ENCODE measurements around the gene SGTA.

The SGTA gene

DNA sequence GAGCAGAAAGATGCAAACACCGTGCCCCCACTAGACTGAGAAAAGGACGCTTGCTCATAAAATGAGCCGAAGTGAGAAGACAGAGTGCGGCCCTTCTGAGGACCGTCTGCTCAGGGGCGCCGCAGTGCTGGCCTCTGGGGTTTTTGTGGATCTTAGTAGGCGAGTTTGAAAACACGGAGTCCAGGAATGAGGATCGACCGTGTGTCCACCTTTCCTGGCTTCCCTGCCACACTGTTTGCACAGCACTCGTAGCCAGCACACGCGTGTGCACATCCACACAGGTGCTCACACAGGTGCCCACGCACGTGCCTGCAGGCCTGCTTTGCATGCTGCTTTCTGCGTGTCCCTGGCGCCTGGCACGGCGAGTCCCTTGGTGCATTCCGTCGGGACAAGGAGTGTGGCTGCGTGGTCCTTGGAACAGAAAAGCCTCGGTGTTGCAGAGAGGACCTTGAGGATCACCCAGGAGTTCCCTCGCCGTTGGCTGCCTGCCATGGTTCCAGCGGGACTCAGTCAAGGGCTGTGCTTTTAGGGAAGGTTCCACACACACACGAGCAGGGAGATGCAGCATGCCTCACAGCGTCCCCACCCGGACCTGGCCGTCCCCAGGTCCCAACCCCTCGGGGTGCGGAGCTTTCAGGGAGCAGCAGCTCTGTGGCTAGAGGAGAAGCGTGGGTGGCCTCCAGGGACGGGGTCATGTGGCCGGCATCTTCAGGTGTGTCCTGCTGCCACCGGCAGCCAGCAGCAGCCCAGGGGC, 26.5 kb upstream of the SGTA start:
- no peak for DNase-seq

DNA sequence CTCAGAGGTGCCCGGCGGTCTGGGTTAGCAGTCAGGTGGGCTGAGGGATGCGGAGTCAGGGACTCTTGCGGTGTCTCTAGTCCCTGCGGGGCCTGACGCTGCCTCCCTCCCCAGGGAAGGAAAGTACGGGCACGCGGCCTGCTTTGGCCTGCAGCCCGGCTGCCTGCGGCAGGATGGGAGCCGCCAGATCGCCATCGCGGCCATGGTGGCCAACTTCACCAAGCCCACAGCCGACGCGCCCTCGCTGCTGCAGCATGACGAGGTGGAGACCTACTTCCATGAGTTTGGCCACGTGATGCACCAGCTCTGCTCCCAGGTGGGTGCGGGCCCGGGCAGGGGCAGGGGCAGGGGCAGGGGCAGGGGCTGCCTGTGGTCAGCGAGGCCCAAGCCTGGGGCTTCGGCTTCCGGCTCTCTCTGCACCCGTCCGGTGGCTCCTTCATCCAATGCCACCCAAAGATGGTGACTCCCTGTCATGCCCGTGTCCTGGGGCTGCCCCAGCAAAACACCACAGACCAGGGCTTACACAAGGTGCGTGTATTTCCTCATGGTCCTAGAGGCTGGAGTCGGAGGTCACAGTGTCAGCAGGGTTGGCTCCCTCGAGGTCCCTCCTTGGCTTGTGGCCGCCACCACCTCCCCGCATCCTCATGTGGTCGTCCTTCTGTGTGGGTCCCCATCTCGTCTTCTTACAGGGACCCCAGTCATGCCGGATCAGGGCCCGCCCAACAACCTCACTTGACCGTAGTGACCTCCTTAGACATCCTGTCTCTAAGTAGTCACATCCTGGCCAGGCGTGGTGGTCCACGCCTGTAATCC, 25.3 kb upstream of the SGTA start:
- DNase-seq: no peak

DNA sequence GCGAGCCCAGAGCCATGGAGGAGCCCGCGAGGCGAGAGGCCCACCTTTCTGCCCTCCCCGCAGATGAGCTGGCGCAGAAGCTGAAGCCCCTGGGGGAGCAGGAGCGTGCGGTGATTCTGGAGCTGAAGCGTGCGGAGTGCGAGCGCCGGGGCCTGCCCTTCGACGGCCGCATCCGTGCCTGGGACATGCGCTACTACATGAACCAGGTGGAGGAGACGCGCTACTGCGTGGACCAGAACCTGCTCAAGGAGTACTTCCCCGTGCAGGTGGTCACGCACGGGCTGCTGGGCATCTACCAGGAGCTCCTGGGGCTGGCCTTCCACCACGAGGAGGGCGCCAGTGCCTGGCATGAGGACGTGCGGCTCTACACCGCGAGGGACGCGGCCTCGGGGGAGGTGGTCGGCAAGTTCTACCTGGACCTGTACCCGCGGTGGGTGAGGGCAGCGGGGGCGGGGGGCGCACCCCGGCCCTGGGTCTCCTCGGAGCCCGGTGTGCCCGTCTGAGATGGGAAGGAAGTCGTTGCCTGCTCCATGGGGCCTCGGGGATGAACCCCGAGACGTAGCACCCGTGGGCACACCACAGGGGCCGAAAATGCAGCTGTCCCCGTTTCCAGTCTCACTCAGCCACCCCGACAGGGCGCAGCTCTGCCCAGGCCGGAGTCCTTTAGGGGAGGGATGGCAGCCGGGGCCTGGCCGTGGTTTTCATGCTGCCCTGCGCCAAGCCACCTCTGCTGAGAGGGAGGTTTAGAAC, 24.5 kb upstream of the SGTA start:
- DNase-seq: no peak

DNA sequence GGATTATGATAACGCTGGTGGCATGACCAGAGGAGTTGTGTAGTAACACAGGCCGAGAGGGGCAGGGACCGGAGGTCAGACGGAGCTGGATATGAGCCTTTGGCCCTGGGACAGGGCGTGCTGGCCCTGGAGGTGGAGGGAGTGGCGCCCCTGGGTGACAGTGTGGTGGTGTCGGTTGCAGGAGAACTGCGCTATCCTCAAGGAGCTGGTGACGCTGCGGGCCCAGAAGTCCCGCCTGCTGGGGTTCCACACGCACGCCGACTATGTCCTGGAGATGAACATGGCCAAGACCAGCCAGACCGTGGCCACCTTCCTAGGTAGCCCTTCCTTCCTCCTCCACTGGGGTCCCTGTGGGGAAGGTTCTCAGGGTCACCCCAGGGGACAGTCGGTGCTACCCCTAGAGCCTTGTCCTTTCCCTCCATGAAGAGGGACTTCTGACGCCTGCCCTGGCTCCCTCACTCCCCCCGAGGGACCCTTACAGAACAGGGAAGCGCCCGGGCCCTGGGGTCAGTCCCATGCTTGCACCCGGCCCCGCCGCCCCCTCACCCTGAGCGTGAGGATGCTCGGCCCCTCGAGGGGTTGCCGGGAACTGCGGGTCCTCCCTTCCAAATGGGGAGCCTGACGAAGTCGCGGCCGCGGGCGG, 23.8 kb upstream of the SGTA start:
- no peak for DNase-seq

DNA sequence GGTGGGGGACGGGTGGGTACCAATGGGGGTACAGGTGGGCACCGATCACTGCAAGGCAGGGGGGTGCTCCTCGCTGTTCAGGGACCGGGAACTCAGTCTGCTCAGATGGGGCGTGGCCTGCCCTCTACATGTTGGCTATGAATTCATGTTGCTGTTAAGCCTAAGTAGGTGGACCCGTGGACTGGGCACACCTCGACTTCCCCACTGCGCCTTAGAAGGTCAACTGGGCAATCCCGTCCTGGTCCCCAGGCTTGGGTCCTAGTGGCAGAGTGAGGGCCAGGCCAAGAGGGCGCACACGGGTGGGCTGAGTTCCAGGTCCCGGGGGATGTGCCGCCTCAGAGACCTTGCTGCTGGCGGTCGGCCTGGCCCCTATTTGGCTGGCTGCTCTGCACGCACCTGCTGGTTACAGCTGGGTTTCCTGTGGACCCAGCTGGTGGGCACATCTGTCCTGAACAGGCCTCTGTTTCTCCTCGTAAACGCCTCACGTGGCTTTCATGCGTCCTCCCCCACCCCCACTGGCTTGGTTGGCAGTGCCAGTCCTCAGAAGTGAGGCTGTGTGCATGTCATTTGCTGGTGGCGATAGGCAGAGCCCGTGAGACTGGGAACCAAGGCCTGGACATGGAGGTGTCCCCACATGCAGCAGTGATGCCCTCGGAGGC, 23.0 kb upstream of the SGTA start:
- DNase-seq: no peak

DNA sequence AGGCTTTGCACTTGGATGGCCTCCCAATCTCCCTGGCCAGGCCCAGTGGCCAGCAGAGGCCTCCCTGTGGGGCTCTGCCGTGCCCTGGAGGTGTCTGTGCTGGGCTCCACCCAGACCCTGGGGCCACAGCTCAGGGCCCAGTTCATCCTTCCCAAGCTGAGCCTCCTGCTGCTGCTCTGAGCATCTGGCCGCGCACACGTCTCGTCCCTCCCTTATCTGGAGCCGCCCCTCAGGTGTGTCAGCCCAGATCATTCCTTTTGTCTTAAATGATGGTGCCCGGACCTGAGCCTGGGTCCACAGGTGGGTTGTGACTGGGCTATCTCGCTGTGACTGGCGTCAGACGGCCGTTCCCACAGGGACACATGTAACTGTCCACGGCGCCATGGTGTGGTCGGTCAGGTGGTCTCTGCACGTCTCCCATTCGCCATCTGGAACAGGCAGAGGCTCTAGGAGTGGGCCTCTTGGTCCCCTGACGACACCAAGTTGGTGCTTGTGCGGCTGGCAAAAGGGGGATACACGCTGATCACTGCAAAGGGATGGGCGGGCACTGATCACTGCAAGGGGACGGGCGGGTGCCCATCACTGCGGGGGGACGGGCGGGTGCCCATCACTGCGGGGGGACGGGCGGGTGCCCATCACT, 22.3 kb upstream of the SGTA start:
- DNase-seq: no peak

DNA sequence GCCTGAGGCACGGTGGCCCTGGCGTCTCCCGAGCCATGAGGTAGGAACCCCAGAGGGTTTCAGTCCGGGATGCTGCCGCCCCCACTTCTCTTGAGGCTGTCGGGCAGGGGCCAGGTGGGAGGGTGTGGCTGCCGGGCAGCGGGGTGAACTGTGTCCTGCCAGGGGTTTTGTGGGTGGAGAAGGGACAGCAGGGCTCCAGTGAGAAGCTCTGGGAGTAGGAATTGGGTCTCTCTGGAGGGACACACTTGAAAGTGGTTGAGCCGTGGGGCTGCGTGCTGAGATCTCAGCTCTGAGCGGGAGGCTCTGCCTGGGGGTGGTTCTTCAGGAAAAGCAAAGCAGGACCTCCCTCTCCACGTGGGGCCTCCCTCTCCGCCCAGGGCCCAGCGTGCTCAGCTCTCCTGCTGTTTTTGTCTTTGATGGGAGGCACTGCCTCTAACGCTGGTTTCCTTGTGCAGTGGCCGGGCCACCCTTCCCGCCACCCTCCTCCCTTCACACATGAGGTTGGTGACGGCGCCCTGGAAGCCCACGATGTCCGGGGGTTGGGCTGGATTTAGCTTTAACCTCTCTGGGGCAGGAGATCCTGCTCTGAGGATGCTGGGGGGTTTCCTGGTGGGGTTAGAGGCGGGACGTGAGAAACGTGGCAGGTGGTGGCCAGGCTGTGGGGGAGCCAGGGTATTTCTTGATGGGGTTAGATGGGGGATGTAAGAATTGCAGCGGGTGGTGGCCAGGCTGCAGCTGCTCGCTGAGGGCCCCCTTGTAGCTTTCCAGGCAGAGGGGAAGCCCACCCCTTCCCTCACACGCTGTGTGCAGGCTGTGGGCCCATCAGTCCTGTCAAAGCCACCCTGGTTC, 21.3 kb upstream of the SGTA start:
- DNase-seq: no peak

DNA sequence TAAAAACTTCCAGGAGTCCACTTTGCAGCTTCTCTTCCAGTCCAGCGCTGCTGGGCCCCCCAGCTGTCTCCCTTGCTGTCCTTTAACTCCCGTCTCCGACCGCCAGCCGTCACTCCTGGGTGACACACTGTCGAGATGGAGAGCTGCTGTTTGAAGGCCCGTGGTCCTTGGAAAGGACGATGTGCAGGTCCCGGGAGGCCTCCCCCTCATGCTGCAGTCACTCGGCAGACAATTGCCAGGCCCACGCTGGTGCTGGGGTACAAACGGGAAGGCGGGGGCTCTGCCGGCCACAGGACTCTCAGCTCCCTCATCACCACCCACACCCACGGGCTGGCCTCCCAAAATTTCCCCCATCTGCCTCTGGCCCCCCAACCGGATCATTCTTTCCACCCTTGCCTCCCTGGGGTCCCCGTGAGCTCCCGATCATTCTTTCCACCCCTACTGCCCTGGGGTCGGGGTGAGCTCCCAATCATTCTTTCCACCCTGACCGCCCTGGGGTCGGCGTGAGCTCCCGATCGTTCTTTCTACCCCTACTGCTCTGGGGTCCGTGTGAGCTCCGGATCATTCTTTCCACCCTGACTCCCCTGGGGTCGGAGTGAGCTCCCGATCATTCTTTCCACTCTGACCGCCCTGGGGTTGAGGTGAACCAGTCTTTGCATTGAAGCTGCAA, 20.5 kb upstream of the SGTA start:
- DNase-seq: no peak

DNA sequence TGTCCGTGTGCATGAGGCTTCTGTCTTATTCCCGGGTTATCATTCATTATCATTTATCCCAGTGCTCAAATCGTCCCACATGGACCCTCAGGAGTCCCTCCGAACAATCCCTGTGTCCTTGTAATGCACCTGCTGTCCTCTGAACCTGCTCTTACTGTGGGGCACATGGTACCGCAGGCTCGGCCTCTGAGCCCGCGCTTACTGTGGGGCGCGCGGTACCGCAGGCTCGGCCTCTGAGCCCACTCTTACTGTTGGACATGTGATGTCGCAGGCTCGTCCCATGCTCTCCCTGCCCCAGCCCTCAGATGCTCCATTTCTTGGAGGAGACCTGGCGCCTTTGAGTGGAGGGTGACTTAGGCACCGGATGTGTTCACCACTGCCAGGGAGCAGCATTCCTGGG, 19.8 kb upstream of the SGTA start:
- no peak for DNase-seq

DNA sequence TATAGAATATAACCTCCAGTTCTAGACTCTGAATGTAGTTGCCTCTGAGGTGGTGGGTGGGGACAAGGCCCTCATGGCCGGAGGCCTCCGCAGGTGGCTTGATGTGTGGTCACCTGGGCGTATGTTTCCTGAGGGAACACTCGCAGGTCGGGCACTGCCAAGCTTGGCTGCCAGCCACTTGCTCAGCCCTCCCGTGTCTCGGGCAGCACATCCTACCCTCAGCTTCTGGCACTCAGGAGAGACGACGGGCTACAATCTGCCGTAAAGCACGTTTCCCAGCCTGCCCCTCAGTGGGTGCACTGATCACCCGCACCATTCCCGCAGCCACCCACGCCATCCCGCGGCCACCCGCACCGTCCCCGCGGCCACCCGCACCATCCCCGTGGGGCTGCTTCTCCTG, 17.4 kb upstream of the SGTA start:
- no peak for DNase-seq

DNA sequence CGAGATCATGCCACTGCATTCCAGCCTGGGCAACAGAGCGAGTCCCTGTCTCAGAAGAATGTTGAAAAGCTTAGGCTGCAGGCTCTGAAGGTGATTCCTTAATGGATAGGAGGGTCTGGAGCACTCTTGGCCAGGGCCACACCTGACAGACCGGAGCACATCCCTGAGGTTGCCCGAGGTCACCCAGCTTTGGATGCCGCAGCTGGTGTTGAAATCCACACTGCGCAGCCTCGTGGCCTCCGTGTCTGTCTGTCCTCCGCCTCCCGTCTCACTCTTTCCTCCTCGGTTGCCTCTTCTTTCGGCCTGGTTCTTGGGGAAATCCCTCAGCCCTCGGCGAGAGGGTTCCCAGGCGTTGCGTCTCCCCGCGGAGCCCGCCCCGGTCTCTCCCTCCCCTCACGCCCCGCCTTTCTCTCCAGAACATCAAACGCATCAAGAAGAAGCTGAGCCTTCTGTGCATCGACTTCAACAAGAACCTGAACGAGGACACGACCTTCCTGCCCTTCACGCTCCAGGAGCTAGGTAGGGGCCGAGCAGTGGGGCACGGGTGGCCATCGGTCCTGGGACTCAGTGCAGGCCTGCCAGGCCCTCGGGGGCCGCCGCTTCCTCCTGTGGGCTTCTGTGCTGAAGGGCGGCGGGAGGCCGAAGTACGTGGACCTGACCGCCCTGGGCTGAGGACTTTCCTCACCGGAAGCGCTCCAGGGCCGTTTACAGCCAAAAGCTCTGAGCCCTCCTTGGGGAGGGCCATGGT, 16.4 kb upstream of the SGTA start:
- no peak for DNase-seq

DNA sequence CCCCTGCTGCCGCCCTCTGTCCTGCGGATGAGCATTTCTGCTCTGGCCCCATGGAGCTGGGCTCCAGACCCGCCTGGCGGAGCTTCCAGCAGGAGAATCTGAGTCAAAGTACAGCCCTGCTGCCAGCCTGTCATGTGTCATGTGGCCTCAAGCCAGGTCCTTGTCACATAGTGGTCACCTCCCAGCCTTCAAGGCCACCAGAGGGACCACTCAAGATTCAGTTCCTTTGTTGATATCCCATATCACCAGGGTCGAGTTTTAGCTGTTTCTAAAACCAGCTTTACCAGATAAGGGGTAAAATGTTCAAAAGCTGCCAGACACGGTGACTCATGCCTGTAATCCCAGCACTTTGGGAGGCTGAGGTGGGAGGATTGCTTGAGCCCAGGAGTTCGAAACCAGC, 15.7 kb upstream of the SGTA start:
- no peak for DNase-seq

DNA sequence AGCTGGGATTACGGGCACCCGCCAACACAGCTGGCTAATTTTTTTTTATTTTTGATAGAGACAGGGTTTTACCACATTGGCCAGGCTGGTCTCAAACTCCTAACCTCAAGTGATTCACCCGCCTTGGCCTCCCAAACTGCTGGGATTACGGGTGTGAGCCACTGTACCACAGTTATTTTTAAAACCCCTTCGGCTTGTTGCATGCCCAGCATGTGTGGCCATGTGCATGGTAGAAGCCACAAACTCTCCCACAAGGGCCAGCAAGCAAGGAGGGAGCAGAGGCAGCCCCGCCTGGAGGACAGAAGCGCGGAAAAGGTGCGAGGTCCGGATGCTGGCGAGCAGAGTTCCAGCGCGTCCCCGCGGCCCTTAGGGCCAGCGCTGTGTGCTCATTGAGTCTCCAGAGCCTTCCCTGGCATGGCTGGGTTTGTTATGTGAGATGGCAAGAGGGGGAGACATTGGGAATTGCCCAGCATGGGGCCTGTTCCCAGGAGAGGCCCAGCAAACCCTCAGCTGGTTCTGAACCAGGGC, 15.1 kb upstream of the SGTA start:
- DNase-seq: no peak

DNA sequence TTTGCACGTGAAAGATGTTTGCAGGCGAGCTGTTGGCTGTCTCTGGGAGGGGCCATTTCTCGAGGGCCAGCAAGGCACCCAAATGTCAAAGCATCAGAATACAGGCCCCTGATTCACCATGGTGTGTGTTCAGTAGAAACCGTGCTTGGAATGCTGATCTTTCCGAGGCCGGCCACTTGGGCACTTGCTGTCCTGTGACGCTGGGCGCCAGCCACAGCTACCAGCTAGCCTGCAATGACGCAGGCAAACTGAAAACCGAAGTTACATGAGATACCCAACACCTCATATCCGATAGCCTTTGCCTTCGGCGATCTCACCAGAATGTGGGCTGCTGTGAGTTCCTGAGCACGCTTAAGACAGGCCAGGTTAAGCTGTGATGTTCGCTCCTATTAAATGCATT, 14.2 kb upstream of the SGTA start:
- DNase-seq: no peak

DNA sequence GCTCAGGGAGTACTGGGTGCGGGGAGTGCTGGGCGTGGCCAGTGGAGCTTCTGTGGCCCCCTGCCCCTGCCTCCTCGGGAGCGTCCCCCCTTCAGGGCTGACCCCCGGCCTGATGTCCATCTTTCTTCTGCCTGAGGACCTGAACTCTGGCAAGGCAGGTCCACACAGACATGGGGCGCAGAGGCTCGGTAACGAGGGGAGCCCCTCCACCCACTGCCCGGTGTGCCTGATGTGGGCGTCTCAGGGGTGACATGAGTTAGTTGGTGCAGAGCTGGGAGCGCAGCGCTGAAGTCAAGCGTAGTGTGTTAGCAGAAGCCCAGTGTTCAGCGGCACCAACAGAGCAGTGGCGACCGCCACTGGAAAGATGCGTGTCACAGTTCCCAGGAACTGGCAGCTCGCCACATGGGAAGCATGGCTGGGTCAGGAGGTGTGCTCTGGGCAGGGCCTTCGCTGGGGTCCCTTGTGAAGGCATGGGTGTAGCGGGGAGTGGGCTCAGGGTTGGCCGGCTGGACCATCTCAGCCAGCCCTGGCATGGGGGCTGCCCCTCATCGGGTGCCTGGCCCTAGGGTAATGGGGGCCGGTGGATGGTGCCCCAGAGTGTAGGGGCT, 13.7 kb upstream of the SGTA start:
- no peak for DNase-seq

DNA sequence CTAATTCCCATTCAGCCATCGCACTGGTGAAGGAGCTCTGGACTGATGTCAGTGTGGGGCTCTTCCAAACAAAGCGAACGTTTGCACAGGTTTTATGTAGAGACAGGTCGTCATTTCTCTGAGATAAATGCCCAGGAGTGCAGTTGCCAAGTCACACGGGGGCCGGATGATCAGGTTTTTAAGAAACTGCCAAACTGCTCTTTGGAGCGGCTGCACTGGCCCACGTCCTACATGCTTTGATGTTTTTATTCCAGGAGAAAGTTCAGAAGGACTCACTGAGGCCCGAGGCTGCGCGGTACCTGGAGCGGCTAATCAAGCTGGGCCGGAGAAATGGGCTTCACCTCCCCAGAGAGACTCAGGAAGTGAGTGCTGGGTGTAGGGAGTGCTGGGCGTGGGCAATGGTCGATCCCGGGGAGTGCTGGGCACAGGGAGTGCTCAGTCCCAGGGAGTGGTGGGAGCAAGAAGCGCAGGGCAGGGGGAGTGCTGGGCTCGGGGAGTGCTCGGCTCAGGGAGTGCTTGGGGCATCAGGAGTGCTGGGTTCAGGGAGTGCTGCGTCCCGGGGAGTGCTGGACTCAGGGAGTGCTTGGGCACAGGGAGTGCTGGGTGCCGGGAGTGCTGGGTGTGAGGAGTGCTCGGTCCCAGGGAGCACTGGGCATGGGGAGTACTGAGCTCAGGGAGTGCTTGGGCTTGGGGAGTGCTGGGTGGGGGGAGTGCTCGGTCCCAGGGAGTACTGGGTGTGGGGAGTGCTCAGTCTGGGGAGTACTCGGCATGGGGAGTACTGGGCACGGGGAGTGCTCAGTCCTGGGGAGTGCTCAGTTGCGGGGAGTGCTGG, 13.0 kb upstream of the SGTA start:
- no peak for DNase-seq

DNA sequence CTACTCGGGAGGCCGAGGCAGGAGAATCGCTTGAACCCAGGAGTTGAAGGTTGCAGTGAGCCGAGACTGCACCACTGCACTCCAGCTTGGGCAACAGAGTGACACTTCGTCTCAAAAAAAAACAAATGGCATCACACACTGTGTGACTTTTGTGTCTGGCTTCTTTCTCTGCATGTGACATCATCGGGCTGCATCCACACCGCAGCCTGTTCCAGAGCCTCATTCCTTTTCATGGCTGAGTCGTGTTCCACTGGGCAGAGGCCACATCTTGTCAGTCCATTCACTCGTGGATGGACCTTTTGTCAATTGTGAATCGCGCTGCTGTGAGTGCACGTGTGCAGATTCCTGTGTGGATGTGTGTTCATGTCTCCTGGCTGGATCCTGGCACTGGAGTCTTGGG, 10.5 kb upstream of the SGTA start:
- DNase-seq: no peak

DNA sequence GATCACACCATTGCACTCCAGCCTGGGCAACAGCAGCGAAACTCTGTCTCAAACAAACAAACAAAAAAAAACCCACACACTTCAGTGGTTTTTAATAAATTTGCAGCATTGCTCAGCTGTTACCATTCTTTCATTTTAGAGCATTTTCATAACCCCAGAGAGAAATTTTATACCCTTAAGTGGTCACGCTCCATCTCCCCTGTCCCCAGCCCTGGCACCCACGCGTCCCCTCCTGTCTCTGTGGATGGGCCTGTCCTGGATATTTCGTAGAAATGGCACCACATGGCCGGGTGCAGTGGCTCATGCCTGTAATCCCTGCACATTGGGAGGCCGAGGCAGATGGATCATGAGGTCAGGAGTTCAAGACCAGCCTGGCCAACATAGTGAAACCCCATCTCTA, 10.1 kb upstream of the SGTA start:
- no peak for DNase-seq

Data from NCI-H510A (cell line).